Upper lobe of right lung (tissue), 1 donor: ENCODE results near the gene TAF8. TPM values are rescaled to one million over a fixed set of nuclear protein-coding genes. Genes with fewer than 3 reads are reported as not detected.

Experiments used
- ATAC-seq: fragments of 200-7000 bp; cut with Tn5 transposase; one replicate; pipeline ENCODE4 v1.9.1; 2020; ENCODE audit warnings: mild to moderate bottlenecking, moderate library complexity
- DNase-seq: peaks from one replicate; pipeline ENCODE4 v3.0.0-alpha.2; 2020
- H3K27ac ChIP-seq: fragments of 200-600 bp; one replicate; pipeline ENCODE4 v1.8.0; 2022
- H3K27me3 ChIP-seq: fragments of 200-600 bp; one replicate; pipeline ENCODE4 v1.8.0; 2022; ENCODE audit warnings: mild to moderate bottlenecking
- H3K36me3 ChIP-seq: fragments of 200-600 bp; one replicate; pipeline ENCODE4 v1.8.0; 2022
- H3K4me1 ChIP-seq: fragments of 200-600 bp; one replicate; pipeline ENCODE4 v1.8.0; 2022
- H3K4me3 ChIP-seq: fragments of 200-600 bp; one replicate; pipeline ENCODE4 v1.8.0; 2022; ENCODE audit warnings: mild to moderate bottlenecking
- H3K9me3 ChIP-seq: fragments of 200-600 bp; one replicate; pipeline ENCODE4 v1.8.0; 2022
- intact Hi-C: fragments of 100-400 bp; cut with DNase I; formaldehyde crosslinking; loops from one replicate; pipeline ENCODE4 v1.11.0; 2022
- total RNA-seq: library from RNA; stranded (reverse); fragmentation: NEBNext Ultra II Directional; extraction: Animal tissue kit (Norgen Biotek cat#: 25700); gene quantifications from one replicate; pipeline ENCODE4 v1.2.1, GENCODE V29; 2021
- TF ChIP-seq, protein P1 (sequence below): fragments of 200-600 bp; IDR thresholded peaks from one replicate; pipeline ENCODE4 v1.8.0; 2022; ENCODE audit warnings: antibody characterized with exemption
- donor health status: DM: no; HTN: yes; CAD: no; lungs with severe emphysema.

The TAF8 gene
- total RNA-seq, 1 donor from 2014 or later, result 31.1 TPM

DNA sequence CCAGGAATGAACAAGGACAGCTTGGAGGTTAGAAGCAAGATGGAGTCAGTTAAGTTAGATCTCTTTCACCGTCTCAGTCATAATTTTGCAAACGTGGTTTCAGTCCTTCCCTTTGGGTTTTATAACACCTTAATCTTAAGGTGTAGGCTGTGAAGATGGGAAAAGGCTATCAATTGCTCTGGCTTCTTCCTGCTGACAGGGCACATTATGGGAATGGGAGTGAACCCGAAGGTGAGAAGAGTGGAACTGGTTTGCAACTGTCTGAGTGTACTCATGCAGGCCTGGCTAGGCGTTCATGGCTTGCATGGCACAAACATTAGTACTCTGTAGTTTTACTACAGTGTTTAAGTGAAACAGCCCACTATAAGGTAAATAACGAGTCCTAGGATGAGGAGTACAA lies 9.4 kb downstream of the TAF8 start:
- intact Hi-C loops, result no loop called here
- Histone ChIP-seq H3K4me3 (no peak overlapping the region), H3K4me1 (no peaks in the 10 kb centered on the region), H3K36me3 (peaks cover 99% of the 10 kb centered on the region), H3K27me3 (no peaks in the 10 kb centered on the region), H3K9me3 (no peaks in the 10 kb centered on the region), H3K27ac (no peak overlapping the region)
- ATAC-seq (no peak), DNase-seq (no peak)
- TF ChIP-seq, protein P1, sequence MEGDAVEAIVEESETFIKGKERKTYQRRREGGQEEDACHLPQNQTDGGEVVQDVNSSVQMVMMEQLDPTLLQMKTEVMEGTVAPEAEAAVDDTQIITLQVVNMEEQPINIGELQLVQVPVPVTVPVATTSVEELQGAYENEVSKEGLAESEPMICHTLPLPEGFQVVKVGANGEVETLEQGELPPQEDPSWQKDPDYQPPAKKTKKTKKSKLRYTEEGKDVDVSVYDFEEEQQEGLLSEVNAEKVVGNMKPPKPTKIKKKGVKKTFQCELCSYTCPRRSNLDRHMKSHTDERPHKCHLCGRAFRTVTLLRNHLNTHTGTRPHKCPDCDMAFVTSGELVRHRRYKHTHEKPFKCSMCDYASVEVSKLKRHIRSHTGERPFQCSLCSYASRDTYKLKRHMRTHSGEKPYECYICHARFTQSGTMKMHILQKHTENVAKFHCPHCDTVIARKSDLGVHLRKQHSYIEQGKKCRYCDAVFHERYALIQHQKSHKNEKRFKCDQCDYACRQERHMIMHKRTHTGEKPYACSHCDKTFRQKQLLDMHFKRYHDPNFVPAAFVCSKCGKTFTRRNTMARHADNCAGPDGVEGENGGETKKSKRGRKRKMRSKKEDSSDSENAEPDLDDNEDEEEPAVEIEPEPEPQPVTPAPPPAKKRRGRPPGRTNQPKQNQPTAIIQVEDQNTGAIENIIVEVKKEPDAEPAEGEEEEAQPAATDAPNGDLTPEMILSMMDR, result no peak

DNA sequence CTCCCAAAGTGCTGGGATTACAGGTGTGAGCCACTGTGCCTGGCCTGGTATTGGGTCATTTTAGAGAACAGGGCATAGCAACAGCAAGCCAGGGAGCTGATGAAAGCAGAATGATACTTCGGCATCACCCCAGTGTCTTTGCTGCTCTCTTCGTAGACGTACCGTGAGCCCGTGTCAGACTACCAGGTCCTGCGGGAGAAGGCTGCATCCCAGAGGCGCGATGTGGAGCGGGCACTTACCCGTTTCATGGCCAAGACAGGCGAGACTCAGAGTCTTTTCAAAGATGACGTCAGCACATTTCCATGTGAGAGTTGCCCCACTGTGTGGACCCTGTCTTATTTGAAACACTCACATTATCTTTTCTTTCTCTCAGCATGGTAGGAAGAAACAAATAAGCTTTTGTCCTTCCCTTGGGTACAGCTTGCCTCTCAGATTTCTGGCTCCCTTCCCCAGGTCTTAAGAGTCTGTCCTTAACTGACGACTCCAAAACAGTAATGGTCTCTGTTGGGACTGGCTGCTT lies 15.9 kb downstream of the TAF8 start:
- no peaks in the 10 kb centered on the region for H3K9me3 ChIP-seq
- intact Hi-C loops, result no loop called here
- no peaks in the 10 kb centered on the region for H3K4me1 ChIP-seq
- no peak for ATAC-seq
- no peak for DNase-seq
- no peaks in the 10 kb centered on the region for H3K27me3 ChIP-seq
- H3K27ac ChIP-seq, result no peak overlapping the region
- no peak overlapping the region for H3K4me3 ChIP-seq
- TF ChIP-seq, protein P1, result no peak
- peaks cover 96% of the 10 kb centered on the region for H3K36me3 ChIP-seq

DNA sequence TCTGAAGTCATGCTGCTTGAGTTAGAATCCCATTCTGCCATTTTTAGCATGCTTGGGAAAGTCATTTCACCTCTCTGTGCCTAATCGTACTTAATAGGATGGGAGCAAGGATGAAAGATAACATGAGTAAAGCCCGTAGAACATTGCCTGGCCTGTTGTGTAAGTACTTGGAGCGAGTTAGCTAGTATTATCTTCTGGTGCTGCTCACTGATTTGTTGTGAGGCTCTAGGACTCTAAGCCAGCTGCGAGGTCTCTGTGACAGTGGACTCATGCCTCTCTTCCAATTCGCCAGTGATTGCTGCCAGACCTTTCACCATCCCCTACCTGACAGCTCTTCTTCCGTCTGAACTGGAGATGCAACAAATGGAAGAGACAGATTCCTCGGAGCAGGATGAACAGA lies 17.8 kb downstream of the TAF8 start:
- H3K27me3 ChIP-seq, result no peaks in the 10 kb centered on the region
- peaks cover 96% of the 10 kb centered on the region for H3K36me3 ChIP-seq
- DNase-seq (peak; percentile 7), ATAC-seq (no peak)
- no peaks in the 10 kb centered on the region for H3K4me1 ChIP-seq
- no peak overlapping the region for H3K27ac ChIP-seq
- H3K9me3 ChIP-seq, result no peaks in the 10 kb centered on the region
- intact Hi-C loops, result no loop called here
- TF ChIP-seq, protein P1, result no peak
- H3K4me3 ChIP-seq, result no peak overlapping the region

DNA sequence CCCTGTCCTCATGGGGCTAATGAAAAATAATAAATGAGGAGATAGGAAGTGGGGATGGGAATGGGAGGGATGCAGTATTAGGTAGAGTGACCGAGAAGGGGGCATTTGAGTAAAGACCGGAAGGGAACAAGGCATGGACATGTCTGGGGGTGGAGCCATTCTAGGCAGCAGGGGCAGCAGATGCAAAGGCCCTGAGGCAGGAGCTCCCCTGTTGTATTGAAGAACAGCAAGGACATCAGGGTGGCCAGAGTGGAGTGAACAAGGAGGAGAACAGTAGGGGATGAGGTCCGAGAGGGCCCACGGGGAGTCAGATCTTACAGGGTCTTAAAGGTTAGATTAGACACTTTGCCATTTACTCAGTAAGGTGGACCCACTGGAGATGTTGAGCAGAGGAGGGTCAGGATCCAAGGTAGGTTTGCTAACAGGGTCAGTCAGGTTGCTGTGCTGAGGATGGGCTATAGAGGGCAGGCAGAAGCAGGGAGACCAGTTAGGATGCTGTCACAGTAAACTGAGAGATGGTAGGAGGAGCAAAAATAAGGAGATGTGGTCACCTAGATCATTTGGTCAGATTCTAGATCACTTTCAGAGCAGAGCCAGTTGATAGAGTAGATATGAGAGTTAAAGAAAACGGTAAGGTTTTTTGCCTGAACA lies 18.7 kb downstream of the TAF8 start:
- Histone ChIP-seq H3K9me3 (no peaks in the 10 kb centered on the region), H3K27me3 (no peaks in the 10 kb centered on the region), H3K4me1 (no peaks in the 10 kb centered on the region), H3K4me3 (no peak overlapping the region), H3K36me3 (peaks cover 96% of the 10 kb centered on the region), H3K27ac (no peak overlapping the region)
- TF ChIP-seq, protein P1, result no peak
- ATAC-seq (no peak), DNase-seq (peak; percentile 16)
- intact Hi-C loops, result no loop called here

DNA sequence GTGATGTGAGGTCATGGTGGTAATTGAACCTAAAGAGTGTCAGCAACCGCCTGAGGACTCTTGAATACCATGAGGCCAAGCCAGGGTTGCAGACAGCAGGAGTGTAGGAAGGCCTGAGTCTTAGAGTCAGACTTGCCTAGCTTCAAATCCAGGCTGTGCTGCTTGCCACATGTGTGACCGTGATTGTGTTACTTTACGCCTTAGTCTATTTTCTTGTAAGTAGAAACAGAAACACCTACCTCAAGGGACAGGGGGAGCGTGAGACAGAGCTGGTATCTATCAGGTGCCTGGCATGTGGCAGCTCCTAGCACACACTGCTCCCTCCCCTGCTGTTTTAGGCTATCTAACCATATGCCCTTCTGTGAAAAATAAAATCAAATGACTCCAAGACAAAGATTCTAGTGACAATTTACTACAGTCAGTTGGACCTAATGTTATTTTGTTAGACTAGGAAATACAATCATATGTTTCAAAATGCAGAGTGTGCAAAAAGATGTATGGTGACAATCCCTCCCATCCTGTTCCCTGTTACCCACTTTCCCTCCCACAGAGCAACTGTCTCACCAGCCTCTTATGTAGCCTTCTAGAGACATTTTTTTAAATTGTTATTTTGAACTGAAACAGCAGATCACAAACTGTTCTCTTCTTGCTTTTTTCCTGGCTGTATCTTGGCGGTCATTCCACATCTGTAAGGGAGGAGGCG lies 21.7 kb downstream of the TAF8 start:
- H3K4me3 ChIP-seq, result no peak overlapping the region
- no peak overlapping the region for H3K27ac ChIP-seq
- intact Hi-C loops, result no loop called here
- H3K9me3 ChIP-seq, result no peaks in the 10 kb centered on the region
- ATAC-seq (no peak), DNase-seq (no peak)
- H3K36me3 ChIP-seq, result peaks cover 77% of the 10 kb centered on the region
- no peaks in the 10 kb centered on the region for H3K27me3 ChIP-seq
- TF ChIP-seq, protein P1, result no peak
- peaks cover 8% of the 10 kb centered on the region for H3K4me1 ChIP-seq
